Hepatic stellate cell (primary cell): Measurements from ENCODE around the gene CES3.
"Not testable (repeated sequence)": the region's sequence is repeated elsewhere in the genome, so short reads cannot be mapped to it uniquely, and the experiment has no call there.

ENCODE experiments used
- DNase-seq: peaks from one replicate; pipeline ENCODE4 v3.0.0; 2011; ENCODE audit warnings: low spot score

The CES3 gene

GRCh38 chr16:66945939-66946338 is 15.1 kb upstream of the CES3 start:
- DNase-seq, result no peak

GRCh38 chr16:66946541-66946940 is 14.5 kb upstream of the CES3 start:
- no peak for DNase-seq

- no peak for DNase-seq
Observed at GRCh38 chr16:66946974-66947301, 14.1 kb upstream of the CES3 start.

- DNase-seq, result peak; percentile 90
Observed at GRCh38 chr16:66947302-66948065, 13.6 kb upstream of the CES3 start.

GRCh38 chr16:66948134-66948836 is 12.8 kb upstream of the CES3 start:
- DNase-seq, result peak; percentile 48

DNA sequence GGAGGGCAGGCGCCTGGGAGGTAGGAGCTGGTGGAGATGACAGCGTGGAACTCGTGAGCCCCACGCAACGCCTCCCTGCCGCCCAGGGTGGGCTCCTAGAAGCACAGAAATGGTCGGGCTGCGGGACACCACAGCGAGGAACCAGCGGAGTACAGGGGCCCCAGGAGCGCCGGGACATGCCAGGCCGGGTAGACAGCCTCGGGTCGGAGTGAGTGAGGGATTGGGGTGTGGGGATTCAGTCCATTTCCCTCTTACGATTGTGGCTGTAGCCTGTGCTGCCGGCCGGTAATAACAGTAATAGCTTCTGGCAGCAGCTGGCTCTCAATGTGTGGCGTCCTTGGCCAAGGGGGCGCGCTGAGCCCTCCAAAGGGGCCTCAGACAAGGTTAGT is 12.2 kb upstream of the CES3 start:
- no peak for DNase-seq

DNA sequence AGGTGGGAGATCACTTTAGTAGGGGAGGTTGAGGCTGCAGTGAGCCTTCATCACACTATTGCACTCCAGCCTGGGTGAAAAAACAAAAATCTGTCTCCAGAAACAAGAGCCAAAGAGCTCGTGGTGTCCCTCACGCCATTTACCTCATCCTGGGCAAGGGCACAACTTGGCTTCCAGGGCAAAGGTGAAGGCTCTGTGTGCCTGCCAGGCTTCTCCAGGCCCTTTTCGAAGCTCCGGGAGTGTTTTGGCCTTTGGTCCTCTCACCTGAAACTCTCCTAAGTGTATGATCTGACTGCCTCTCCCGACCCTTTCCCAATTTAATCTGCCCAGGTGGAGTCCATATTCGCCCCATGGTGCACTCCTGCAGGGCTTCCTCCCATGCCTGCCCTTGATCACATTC is 11.6 kb upstream of the CES3 start:
- no peak for DNase-seq

DNA sequence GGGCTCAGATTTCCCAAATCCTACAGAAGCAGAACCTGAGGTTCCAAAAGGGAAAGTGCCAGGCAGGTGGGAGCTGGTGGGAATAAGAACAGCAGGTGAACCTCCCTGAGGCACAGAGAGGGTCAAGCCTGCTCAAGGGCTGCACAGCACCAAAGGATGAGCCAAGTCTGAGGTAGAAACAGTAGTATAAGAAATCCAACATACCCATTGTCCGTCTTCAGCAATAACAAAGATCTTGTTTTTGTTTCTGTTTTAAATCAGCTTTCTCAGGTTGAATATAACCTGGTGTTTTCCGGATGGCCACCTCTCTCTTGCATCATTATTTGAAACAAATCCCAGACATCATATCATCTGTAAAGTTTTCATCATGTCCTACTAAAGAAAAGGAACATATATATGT is 10.6 kb upstream of the CES3 start:
- DNase-seq, result no peak

- DNase-seq, result no peak
Observed at GRCh38 chr16:66950971-66951790, 9.9 kb upstream of the CES3 start.

DNA sequence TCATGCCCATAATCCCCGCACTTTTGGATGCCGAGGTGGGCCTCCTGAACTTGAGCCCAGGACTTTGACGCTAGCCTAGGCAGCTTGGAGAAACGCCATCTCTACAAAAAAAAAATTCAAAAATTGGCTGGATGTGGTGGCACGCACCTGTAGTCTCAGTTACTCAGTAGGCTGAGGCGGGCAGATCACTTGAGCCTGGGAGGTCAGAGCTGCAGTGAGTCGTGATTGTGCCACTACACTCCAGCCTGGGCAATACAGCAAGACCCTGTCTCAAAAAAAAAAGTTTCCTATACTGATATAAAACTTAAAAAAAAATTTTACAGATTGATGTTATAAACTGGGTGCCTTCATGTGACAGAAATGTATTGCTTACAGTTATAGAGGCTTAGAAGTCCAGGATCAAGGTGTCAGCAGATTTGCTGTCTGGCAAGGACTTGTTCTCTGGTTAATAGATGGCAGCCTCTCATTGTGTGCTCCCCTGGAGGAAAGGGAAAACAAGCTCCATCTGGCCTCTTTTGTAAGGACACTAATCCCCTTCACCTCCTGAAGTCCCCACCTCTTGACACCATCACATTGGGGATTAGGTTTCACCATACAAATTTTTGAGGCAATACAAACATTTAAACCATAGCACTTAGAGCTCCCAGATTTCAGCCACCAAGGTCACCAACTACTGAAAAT is 8.5 kb upstream of the CES3 start:
- DNase-seq, result no peak

DNA sequence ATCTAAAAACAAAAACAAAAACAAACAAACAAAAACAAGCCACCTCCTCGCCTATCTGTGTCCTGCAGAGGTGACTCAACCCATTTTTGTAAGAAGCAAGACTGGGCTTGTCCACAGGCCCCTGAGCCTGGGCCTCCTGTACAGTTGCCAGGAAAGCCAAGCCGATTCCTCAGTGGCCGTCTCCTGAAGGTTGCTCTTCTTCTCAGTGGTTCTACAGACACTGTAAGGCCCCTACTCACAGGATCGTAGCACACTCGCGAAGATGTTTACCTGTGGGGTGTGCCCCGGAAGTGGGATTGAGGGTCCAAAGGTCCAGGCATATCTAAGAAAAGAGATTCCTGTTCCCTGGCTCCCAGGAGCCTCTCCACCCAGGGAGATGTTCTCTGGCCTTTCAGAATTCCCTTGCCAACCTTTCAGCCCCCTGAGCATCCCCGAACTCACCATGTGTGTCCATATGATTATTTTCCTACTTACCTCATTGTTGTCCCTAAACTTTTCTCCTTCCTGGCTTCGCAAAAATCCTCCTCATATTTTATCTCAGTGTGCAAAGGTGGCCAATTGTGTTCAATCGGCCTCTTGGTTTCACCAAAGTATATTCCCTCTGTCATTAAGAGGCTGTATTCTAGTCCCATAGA is 7.5 kb upstream of the CES3 start:
- no peak for DNase-seq

DNA sequence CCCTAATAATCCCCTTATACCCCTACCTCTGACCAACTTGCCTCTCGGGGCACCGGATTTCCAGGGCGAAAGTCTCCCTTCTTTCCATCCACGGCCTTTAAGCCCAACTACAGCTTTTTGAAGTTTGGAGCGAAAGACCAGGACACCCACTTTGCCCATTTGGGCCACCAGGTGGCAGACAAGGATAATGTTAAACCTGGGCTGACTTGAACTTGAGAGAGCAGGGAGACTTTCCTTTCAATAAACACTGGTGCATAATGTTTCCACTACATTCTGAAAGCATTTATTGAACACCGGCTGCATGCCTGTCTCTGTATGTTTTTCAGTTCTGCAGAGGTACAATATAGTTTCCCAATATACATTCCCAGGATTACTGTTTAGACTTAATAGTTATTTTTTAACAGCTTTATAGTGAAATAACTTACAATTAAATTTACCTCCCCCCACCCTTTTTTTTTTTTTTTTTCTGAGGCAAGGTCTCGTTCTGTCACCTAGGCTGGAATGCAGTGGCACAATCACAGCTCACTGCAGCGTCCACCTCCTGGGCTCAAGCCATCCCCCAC is 6.9 kb upstream of the CES3 start:
- DNase-seq, result peak; percentile 85

DNA sequence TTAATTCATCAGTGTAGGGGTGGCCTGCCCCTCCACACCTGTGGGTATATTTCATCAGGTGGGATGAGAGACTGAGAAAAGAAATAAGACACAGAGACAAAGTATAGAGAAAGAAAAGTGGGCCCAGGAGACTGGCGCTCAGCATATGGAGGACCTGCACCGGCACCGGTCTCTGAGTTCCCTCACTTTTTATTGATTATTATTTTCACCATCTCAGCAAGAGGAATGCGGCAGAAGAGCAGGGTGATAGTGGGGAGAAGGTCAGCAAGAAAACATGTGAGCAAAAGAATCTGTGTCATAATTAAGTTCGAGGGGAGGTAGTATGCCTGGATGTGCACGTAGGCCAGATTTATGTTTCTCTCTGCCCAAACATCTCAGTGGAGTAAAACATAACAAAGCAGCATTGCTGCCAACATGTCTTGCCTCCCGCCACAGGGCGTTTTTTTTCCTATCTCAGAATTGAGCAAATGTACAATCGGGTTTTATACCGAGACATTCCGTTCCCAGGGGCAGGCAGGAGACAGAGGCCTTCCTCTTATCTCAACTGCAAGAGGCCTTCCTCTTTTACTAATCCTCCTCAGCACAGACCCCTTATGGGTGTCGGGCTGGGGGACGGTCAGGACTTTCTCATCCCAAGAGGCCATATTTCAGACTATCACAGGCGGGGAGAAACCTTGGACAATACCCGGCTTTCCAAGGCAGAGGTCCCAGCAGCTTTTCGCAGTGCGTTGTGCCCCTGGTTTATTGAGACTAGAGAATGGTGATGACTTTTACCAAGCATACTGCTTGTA is 5.5 kb upstream of the CES3 start:
- DNase-seq, result not testable (repeated sequence)

GRCh38 chr16:66956154-66956457 is 5.0 kb upstream of the CES3 start:
- DNase-seq, result not testable (repeated sequence)

DNA sequence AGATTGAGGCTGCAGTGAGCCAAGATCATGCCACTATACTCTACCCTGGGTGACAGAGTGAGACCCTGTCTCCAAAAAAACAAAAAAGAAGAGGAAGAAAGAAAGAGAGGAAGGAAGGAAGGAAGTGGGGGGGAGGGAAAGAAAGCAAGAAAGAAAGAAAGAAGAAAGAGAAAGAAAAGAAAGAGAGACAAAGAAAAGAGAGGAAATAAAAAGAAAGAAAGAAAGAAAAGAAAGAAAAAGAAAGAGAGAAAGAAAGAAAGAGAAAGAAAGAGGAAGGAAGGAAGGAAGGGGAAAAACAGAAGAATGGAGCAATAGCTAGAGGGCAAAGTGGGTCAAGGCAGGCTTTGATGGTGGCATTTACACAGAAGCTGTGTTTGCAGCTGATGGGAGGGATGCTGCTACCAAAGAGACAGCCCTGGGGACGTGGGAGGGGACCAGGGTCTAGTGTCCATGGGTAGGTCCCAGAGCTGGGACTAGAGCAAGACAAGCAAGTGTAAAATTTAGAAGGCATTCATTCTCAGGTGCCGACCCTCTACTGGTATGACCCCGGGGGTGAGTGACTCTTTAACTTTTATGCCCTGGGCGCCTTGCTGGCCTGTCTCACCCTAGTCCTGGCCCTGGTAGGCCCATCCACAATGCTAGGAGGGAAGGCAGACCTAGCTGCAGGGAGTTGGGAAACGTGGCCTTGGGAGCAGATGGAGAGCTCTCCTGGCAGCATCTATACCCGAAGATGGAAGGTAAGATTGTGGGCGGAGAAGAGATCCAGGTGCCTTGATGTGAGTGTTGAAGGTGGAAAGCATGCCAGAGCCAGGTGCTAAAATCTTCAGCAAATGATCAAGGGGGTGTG is 2.0 kb upstream of the CES3 start:
- no peak for DNase-seq

DNA sequence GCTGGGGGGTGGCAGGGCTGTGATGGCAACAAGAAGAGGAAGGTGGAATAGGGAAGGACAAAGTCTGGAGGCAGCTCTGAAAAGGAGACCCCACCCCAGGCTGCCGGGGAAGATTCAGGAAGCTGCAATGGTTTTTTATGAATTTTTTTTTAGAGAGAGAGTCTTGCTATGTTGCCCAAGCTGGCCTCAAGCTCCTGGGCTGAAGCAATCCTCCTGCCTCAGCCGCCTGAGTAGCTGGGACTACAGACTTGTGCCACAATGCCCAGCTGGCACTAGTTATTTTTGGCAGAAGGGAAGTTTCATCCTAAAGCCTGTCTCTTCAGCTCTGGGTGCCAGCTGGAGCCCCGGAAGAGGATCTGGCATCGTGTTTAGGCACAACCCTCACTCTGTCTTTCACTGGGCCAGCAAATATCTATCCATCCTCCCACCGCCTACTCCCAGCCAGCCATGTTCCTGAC is 1.3 kb upstream of the CES3 start:
- no peak for DNase-seq

- DNase-seq, result no peak
Observed at GRCh38 chr16:66960270-66960669, 796 bp upstream of the CES3 start.

DNA sequence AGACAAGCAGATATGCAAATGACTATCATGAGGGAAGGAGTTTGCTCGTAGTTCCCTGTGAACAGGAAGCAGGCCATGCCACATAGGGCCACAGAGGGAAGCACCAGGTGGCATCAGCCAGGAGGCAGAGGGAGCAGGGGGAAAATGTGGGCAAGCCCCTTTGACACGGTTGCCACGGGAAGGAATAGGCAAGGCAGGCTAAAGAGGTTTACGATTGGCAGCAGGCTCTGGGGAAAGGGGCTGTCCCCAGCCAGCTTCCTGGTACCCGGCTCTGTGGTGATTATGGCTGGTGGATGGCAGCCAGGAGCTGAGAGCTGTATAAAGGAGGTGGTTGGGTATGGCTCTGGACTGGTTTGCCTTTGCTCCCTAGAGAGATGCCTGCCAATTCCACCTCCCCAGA is 848 bp downstream of the CES3 start:
- DNase-seq, result no peak

DNA sequence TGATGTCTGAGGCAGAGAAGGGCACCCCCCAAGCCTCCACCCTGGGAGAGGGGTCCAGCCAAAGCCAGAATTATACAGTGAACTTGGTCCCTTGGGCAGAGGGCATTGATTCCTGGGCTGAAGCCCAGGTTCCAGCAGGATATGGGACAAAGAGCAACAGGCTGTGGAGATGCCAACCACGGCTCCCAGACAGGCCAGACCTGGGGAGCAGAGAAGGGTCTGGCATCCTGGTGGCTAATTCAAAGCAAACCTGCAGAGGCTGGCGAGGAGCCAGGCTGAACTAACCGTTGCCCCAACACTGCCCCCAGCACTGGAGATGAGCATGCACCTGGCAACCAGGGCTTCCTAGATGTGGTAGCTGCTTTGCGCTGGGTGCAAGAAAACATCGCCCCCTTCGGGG is 3.0 kb downstream of the CES3 start:
- no peak for DNase-seq

DNA sequence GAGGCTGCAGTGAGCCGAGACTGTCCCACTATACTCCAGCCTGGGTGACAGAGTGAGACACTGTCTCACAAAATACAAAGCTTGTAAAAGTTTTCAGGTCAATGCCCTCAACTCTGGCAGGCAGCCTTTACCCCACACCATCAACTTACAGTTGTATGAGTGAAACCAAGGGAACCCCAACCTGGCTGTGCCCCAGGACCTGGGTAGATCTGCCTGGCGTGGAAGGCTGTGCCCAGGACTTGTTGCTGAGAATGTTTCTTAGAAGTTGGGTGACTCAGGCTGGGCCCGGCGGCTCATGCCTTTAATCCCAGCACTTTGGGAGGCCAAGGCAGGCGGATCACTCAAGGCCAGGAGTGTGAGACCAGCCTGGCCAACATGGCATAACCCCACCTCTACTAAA is 7.8 kb downstream of the CES3 start:
- DNase-seq, result no peak
